Endothelial cell of umbilical vein (primary cell): Measurements from ENCODE around the gene EHMT1. TPM values are rescaled to one million over a fixed set of nuclear protein-coding genes. Genes with fewer than 3 reads are reported as not detected.

Source experiments
- BruUV-seq: library from RNA; stranded (reverse); fragments of 400-500 nt; replicated peaks from 2 replicates; lab custom pipeline; 2021; lab: Mats Ljungman, UMichigan
- CTCF ChIA-PET: fragments of 300-600, 350-600 bp; sonication (Branson Sonifier 250); formaldehyde crosslinking; loops from one replicate; lab custom pipeline; 2021; ENCODE audit warnings: antibody characterized with exemption, inconsistent platforms; lab: Charles Lee
- POLR2A ChIA-PET: fragments of 300-600, 350-600 bp; sonication (Branson Sonifier 250); formaldehyde crosslinking; loops from one replicate; lab custom pipeline; 2021; ENCODE audit warnings: antibody characterized with exemption, inconsistent platforms; lab: Charles Lee
- DNase-seq: peaks from one replicate; pipeline ENCODE4 v3.0.0-alpha.2; 2011; ENCODE audit warnings: low read depth, low spot score
- FAIRE-seq: peaks from 2 replicates; lab custom pipeline; 2011; peaks lifted over from hg19 to GRCh38; lab: Jason Lieb, UNC
- H2AFZ ChIP-seq: 2 replicates; pipeline ENCODE4 v1.6.0; 2012; ENCODE audit warnings: low read depth, low read length, control low read depth, inconsistent platforms
- H3K27ac ChIP-seq: 2 replicates; pipeline ENCODE4 v1.5.1; 2011; ENCODE audit warnings: low read depth, mild to moderate bottlenecking, control low read depth, low read length, moderate library complexity; ENCODE audit not compliant: insufficient read depth
- H3K27me3 ChIP-seq, 2 experiments: 2 replicates each; pipeline versions ENCODE4 v1.6.0 to v1.6.1; 2011; ENCODE audit warnings: low read length in 2 of 2, mixed read lengths in 1 of 2; ENCODE audit not compliant: control insufficient read depth in 2 of 2, insufficient read depth in 2 of 2
- H3K36me3 ChIP-seq, 2 experiments: 2 replicates in 1 of 2; 3 replicates in 1 of 2; pipeline ENCODE4 v1.5.1; 2011; ENCODE audit warnings: low read length in 2 of 2, mild to moderate bottlenecking in 1 of 2, moderate library complexity in 1 of 2; ENCODE audit not compliant: control insufficient read depth in 2 of 2, insufficient read depth in 2 of 2; ENCODE audit errors: extremely low read depth in 1 of 2
- H3K4me1 ChIP-seq: 3 replicates; pipeline ENCODE4 v1.5.1; 2011; ENCODE audit warnings: mild to moderate bottlenecking, low read length; ENCODE audit not compliant: control insufficient read depth, insufficient read depth; ENCODE audit errors: extremely low read depth
- H3K4me2 ChIP-seq: 2 replicates; pipeline ENCODE4 v1.6.1; 2011; ENCODE audit warnings: low read length, control low read depth, mixed read lengths; ENCODE audit not compliant: insufficient read depth
- H3K4me3 ChIP-seq, 3 experiments: fragments of 200-600 bp in 1 of 3; sonication (generic), shearing (Covaris generic) in 1 of 3; replicated peaks in 1 of 3; 2 replicates each; pipeline ENCODE4 v1.5.1; 2011 to 2016; ENCODE audit warnings: control low read depth in 3 of 3, low read length in 3 of 3, mild to moderate bottlenecking in 2 of 3, inconsistent platforms in 1 of 3, low read depth in 1 of 3, moderate library complexity in 1 of 3; ENCODE audit not compliant: insufficient read depth in 1 of 3
- H3K79me2 ChIP-seq: 2 replicates; pipeline ENCODE4 v1.6.0; 2012; ENCODE audit warnings: low read length, inconsistent platforms; ENCODE audit not compliant: control insufficient read depth, insufficient read depth
- H3K9ac ChIP-seq: replicated peaks from 2 replicates; pipeline ENCODE3; 2011; ENCODE audit warnings: low read length, control low read depth; ENCODE audit not compliant: insufficient read depth; ENCODE audit errors: extremely low read depth
- H3K9me1 ChIP-seq: replicated peaks from 3 replicates; pipeline ENCODE4 v1.6.0; 2011; ENCODE audit warnings: mild to moderate bottlenecking, low read length; ENCODE audit not compliant: control insufficient read depth, insufficient read depth; ENCODE audit errors: extremely low read depth
- H3K9me3 ChIP-seq: replicated peaks from 2 replicates; pipeline ENCODE4 v1.5.1; 2012; ENCODE audit warnings: low read length, inconsistent platforms; ENCODE audit not compliant: control insufficient read depth, insufficient read depth
- H4K20me1 ChIP-seq: replicated peaks from 2 replicates; pipeline ENCODE3; 2011; ENCODE audit warnings: mild to moderate bottlenecking, low read length; ENCODE audit not compliant: control insufficient read depth, insufficient read depth; ENCODE audit errors: extremely low read depth
- CTCF ChIP-seq, 2 donors: IDR thresholded peaks; 1 replicate in 1 of 2; 2 replicates in 1 of 2; pipeline ENCODE4 v1.5.1; 2011; ENCODE audit warnings: low read length in 2 of 2, mild to moderate bottlenecking in 2 of 2, moderate library complexity in 2 of 2, control low read depth in 1 of 2, inconsistent platforms in 1 of 2, low read depth in 1 of 2; ENCODE audit not compliant: insufficient read depth in 1 of 2; ENCODE audit errors: extremely low read depth in 1 of 2
- EZH2 ChIP-seq: IDR thresholded peaks from 2 replicates; pipeline ENCODE4 v1.6.1; 2012; ENCODE audit warnings: borderline replicate concordance, low read depth, mild to moderate bottlenecking, moderate library complexity, low read length, inconsistent platforms; ENCODE audit not compliant: severe bottlenecking
- FOS ChIP-seq: IDR thresholded peaks from 2 replicates; pipeline ENCODE4 v1.6.1; 2011; ENCODE audit warnings: mild to moderate bottlenecking, low read length, moderate library complexity, borderline replicate concordance; ENCODE audit not compliant: insufficient read depth
- GATA2 ChIP-seq: IDR thresholded peaks from 2 replicates; pipeline ENCODE4 v1.7.0; 2011; ENCODE audit warnings: low read depth, mild to moderate bottlenecking, moderate library complexity, mixed read lengths, low read length; ENCODE audit not compliant: insufficient read length, insufficient read depth
- JUN ChIP-seq: IDR thresholded peaks from 2 replicates; pipeline ENCODE4 v1.6.1; 2011; ENCODE audit warnings: borderline replicate concordance, low read depth; ENCODE audit not compliant: insufficient read length, insufficient read depth
- MYC ChIP-seq: IDR thresholded peaks from one replicate; pipeline ENCODE4 v1.6.1; 2011; ENCODE audit warnings: mild to moderate bottlenecking, low read depth, low read length
- POLR2A ChIP-seq: IDR thresholded peaks from 2 replicates; pipeline ENCODE4 v1.6.1; 2012; ENCODE audit warnings: low read depth, mild to moderate bottlenecking, control low read depth, low read length
- POLR2AphosphoS5 ChIP-seq: IDR thresholded peaks from 2 replicates; pipeline ENCODE4 v1.6.1; 2012; ENCODE audit warnings: low read depth, mild to moderate bottlenecking, control low read depth, low read length, moderate library complexity; ENCODE audit not compliant: insufficient read depth
- dilution Hi-C: fragments of 300-500 bp; cut with MboI; formaldehyde crosslinking; loops from one replicate; pipeline ENCODE4 v1.15.0; 2019; ENCODE audit warnings: low sequenced_read_pairs; ENCODE audit not compliant: extremely low pct_ligation_motif_present
- intact Hi-C: fragments of 100-400 bp; cut with micrococcal nuclease; formaldehyde crosslinking; loops from one replicate; pipeline ENCODE4 v1.10.0; 2022
- polyA plus RNA-seq, 4 experiments: library from polyadenylated mRNA; depleted of rRNA in 3 of 4; stranded (reverse) in 3 of 4; unstranded in 1 of 4; fragments of >200 nt; gene quantifications; 2 replicates each; pipeline versions ENCODE4 v1.2.1 to v1.2.3, GENCODE V29; 2011 to 2012; ENCODE audit warnings: missing spikeins in 1 of 4
- total RNA-seq: library from RNA; stranded (reverse); gene quantifications from 2 replicates; pipeline ENCODE4 v1.2.3, GENCODE V29; 2021
- TF ChIP-seq, protein P1 (sequence below): IDR thresholded peaks from 2 replicates; pipeline ENCODE4 v1.6.1; 2011; ENCODE audit not compliant: insufficient read depth, insufficient read length

EHMT1 gene
- total and polyA plus RNA-seq, 2 donors (not counting 3 experiments of a cell fraction or from before 2014, with no cell fraction given), result 48.2 to 104 TPM

- ChIA-PET CTCF (interaction anchor here (1.2 to 3.2 kb wide), 2 partner anchors 9 to 13 kb away, joined by 4 to 14 read pairs; no protein-coding TSS in a partner anchor), POLR2A (no interaction called here)
- Histone ChIP-seq H3K4me2 (no peak overlapping the region), H3K9ac (no peak overlapping the region), H3K27me3 (no peaks in the 10 kb centered on the region), H2AFZ (no peak overlapping the region), H3K27ac (no peak overlapping the region), H3K4me1 (no peaks in the 10 kb centered on the region), H3K79me2 (peaks cover 90% of the 10 kb centered on the region), H4K20me1 (peaks cover 8% of the 10 kb centered on the region), H3K9me3 (no peaks in the 10 kb centered on the region), H3K36me3 (no peaks in the 10 kb centered on the region), H3K4me3 (no peak overlapping the region), H3K9me1 (no peaks in the 10 kb centered on the region)
- intact Hi-C loops (no loop called here), dilution Hi-C loops (no loop called here)
- TF ChIP-seq, protein P1, sequence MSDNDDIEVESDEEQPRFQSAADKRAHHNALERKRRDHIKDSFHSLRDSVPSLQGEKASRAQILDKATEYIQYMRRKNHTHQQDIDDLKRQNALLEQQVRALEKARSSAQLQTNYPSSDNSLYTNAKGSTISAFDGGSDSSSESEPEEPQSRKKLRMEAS, result no peak
- TF ChIP-seq JUN, result no peak
- no peak for TF ChIP-seq EZH2
- TF ChIP-seq GATA2, result no peak
- TF ChIP-seq MYC, result no peak
- no peak for TF ChIP-seq POLR2AphosphoS5
- no peak for TF ChIP-seq FOS
- no peak for TF ChIP-seq POLR2A
- TF ChIP-seq CTCF (IDR thresholded peaks at IDR 0.05; ENCODE audit: extremely low read depth in 1 of 2, insufficient read depth in 1 of 2, low read depth in 1 of 2, low read length in 2 of 2), result no peak
- DNase-seq (no peak), FAIRE-seq (no peak)
- BruUV-seq, result no TSS peak
Measured at GRCh38 chr9:137685741-137686420, 67.1 kb downstream of the EHMT1 start.
